NCI-H1417 treated with DMSO at 0.1 percent for 48 hours (cell line): ENCODE data around the gene GPC3.

ENCODE experiments used
- DNase-seq: peaks from one replicate; lab custom pipeline; 2025; lab: John Stamatoyannopoulos, UW

The GPC3 gene

DNA sequence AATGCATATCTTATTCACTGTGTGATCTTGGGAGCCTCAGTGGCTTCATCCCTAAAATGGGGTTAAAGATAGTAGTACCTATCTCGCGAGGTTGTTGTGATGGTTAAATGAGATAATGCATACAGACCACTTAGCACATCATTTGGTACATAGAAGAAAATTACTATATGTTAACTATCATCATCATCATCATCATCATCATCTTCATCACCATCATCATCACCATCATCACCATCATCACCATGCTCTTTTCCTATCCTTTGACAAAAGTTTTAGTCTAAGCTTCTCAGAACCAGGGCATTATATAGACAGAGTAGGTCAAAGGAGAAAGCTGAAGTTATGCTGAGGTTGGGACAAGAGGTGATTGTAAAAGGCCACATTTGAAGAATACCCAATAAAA is 145.0 kb downstream of the GPC3 start:
- no peak for DNase-seq

- no peak for DNase-seq
These were observed 146.4 kb downstream of the GPC3 start for GRCh38 chrX:133838761-133839676.

DNA sequence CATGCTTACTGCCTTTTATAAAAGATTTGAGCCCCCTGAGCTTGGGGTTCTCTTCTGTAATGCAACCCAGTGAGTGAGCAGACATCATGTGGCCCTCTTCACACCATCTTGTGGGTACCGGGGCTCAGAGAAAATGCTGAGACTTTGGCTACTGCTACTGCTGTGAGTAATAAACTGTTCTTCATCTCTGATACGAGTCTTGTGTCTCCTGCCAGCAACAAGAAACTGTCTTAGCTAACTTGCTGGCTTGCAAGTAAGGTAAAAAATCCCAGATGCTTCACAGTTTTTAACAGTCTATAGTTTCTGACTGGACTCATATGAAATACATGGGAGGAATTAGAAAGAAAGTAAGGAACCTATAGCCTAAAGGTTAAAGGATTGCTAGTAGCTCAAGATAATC is 148.3 kb downstream of the GPC3 start:
- no peak for DNase-seq

- DNase-seq = no peak
These were observed 148.8 kb downstream of the GPC3 start for GRCh38 chrX:133836561-133836960.

DNA sequence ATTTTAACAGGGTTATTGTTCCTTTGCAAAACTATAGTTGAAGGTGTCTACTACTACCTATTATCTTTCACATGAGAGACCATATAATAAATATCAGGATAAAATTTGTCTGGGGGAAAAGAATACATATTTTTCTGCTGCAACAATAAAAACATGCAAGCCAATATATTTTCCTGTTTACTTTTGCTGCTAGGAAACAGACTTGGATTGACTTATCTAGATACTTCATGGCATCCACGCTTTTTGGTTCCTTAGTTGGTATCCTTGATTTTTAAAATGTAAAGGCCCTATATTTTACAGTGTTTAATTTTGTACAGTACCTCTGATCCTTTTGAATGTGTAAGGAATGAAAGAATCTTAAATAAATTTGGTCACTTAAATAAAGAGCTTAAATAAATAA is 150.6 kb downstream of the GPC3 start:
- DNase-seq = no peak

- no peak for DNase-seq
These were observed 165.8 kb downstream of the GPC3 start for GRCh38 chrX:133819546-133819945.

DNA sequence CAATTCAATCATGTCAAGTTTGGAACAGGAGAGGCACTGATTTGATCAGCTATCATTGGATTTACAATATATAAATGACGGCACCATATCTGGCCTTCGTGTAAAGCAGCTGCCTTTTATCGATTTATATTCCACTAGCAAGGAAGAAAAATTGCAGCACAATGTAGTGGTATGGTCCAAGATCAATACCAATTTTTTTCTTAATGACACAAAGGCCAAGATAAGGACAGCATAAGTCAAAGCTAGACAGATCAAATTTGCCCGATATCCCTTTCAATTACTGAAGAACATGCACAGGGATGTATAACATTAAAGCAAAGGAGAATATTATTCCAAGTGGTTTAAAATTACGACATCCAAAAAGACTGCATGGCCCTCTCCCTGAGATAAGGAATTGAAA is 167.4 kb downstream of the GPC3 start:
- DNase-seq = no peak

- DNase-seq = no peak
These were observed 169.9 kb downstream of the GPC3 start for GRCh38 chrX:133815496-133815895.

DNA sequence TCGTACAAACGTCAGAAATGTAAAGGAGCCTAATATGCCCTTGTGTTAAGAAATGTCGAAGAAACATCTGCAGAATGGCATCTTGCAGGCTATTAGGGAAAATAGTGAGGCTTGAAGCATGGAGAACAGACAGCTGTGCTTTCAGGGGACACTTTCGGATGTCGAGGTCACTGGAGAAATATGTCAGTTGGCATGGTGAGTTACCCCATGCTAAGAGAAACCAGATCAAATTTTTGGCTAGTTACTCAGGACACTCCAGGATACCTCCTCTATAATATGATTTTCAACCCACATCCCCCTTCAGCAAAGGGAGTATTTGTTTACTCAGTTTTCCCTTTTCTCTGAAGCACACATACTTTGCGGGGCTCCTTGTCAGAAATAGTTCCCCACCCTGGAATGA is 171.4 kb downstream of the GPC3 start:
- DNase-seq = no peak

DNA sequence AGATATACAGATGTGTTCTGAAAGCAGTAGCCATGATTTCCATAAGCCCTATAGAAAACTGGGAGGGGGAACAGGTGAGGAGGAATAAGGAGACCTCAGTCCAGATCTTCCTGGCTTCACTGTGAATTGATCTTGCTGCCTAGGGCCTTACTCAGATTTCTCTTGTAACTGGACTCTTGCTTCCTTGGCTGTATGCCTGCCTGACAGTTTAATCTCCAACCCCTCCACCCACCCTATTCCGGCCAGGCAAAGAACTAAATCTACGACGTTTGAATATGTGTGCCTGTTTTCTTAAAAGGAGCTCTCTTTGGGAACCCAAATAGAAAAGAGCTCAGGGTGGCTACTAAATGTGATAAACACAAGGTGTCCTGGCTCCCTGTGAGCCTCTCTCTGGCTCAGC is 173.0 kb downstream of the GPC3 start:
- no peak for DNase-seq

GRCh38 chrX:133810925-133811324 is 174.5 kb downstream of the GPC3 start:
- no peak for DNase-seq

GRCh38 chrX:133804072-133804471 is 181.3 kb downstream of the GPC3 start:
- no peak for DNase-seq

DNA sequence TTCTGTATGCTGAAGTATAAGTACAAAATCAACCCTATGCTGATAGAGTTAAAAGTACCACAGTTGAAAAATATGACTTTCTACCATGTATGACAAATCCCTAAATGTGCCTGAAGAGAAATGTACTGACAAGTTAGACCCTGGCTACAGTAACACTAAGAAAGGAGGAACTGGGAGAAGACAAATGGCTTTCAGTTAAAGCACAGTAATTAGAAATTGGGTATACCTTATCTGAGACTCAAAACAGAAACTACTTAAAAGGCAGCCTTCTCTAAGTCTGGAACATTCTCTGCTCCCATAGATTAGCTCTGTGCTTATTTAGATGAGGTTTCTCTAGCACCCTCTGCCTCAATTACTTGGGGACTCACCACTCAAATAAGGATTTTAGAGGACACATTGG is 189.1 kb downstream of the GPC3 start:
- no peak for DNase-seq

GRCh38 chrX:133794126-133794525 is 191.3 kb downstream of the GPC3 start:
- DNase-seq = no peak

- no peak for DNase-seq
These were observed 191.8 kb downstream of the GPC3 start for GRCh38 chrX:133793626-133794025.

DNA sequence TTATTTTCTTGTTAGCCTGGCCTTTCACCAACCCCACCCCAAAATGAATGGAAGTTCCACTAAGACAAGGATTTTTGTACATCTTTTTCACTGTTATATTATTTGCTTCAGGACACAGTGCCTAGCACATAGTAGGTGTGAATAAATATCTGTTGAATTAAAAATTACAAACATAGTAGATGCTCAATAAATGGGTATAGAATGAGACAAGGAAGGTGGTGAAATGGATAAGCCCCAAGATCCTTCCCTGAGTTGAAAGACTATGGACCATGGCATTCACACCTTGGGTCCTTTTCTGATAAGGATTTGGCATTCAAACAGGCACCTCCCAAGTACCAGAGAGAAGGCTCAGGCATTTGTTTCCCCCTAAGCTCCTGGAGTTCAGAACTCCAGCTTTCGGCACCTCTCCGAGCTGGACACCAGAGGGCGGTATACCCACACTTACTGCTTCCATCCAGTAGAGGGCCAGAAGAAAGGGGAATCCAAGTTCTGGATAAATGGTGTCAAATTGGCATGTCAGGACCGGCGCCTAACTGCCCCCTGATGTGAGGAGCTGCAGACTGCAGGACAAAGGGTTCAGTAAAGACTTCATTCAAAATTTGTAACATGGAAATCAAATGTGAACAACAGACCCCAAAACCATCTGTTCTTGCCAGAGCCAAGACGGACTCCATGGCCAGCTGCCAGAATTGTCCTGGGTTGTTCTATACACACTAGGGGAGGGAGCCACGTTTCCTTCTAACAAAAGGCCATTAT is 193.0 kb downstream of the GPC3 start:
- no peak for DNase-seq

DNA sequence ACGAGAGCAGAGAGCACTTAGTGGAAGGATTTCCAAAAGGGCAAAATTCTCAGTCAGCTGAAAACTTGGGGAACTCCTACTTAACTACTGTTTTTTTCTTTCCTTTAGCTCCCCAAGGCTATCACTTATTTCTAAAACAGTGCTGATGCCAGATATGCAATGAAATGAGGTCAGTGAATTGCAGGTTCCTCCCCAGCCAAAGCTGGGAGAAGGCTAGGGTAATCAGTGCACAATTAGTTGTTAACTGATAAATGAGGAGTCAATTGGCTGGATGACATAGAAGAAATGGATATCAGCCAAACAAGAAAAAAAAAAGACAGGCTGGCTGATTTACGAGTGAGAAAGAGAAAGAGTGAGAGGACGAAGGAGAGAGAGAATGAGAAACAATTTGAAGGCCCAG is 195.6 kb downstream of the GPC3 start:
- no peak for DNase-seq

DNA sequence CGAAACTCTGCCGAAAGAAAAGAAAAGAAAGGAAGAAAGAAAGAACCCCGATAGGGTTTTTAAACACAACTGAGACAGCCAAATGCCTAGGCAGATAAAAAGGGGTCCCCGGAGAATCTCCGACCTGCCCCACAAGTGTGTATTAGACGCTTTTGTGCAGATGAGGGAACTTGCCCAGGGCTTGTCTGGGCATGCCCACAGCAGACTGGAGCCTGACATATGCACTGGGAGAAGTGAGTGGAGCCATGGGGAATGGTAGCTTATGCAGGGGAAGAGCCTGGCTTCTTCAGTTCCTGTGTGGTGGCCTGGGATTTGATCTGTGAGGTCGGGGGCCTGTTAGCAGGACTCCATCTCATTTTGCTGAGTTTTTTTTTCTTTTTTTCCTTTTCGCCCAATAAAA is 199.0 kb downstream of the GPC3 start:
- DNase-seq = no peak

GRCh38 chrX:133783274-133783673 is 202.1 kb downstream of the GPC3 start:
- no peak for DNase-seq

- no peak for DNase-seq
These were observed 204.2 kb downstream of the GPC3 start for GRCh38 chrX:133781174-133781573.

GRCh38 chrX:133776072-133776471 is 209.3 kb downstream of the GPC3 start:
- DNase-seq = no peak

DNA sequence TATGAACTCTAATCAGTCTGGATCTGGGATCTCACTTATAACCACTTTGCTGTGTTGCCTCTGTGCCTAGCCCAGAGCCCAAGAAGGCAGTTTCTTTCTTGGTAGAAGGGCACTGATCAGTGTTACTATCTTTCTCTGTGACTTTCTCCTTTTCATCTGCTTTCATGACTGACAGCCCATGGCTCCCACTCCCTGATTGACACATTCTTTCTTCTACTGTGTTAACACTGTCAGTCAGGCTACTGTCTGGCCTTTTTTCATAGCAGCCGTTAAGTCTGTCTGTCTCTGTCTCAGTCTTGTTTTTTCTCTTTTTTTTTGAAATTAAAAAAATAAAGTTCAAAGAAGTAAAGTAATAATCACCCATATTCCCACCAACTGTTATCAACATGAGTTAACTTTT is 210.6 kb downstream of the GPC3 start:
- no peak for DNase-seq

GRCh38 chrX:133771086-133771646 is 214.2 kb downstream of the GPC3 start:
- no peak for DNase-seq
